WTC11 (cell line): ENCODE data around the gene MIGA1. TPM values are rescaled to one million over a fixed set of nuclear protein-coding genes. Genes with fewer than 3 reads are reported as not detected.

Experiments
- ATAC-seq: fragments of 200-7000 bp; cut with Tn5 transposase; 2 replicates; pipeline ENCODE4 v1.10.0; 2021; ENCODE audit warnings: mild to moderate bottlenecking, moderate library complexity
- CTCF ChIA-PET: fragments of 300-600 bp; sonication (Branson Sonifier 250); formaldehyde crosslinking; loops from one replicate; lab custom pipeline; 2021; ENCODE audit warnings: antibody characterized with exemption; lab: Charles Lee
- POLR2A ChIA-PET: fragments of 350-600 bp; sonication (Branson Sonifier 250); formaldehyde crosslinking; loops from one replicate; lab custom pipeline; 2021; ENCODE audit warnings: antibody characterized with exemption; lab: Charles Lee
- DNase-seq: peaks from one replicate; pipeline ENCODE4 v3.0.0; 2021; ENCODE audit warnings: low spot score
- H3K27ac Mint-ChIP-seq: 2 replicates; pipeline ENCODE4 v1.8.0; 2021; ENCODE audit warnings: mixed read lengths
- H3K27me3 Mint-ChIP-seq: 2 replicates; pipeline ENCODE4 v1.8.0; 2021; ENCODE audit warnings: low read depth, mild to moderate bottlenecking, moderate library complexity, mixed read lengths
- H3K36me3 Mint-ChIP-seq: 2 replicates; pipeline ENCODE4 v1.8.0; 2021; ENCODE audit warnings: mixed read lengths
- H3K4me1 Mint-ChIP-seq: 2 replicates; pipeline ENCODE4 v1.8.0; 2022; ENCODE audit warnings: mixed read lengths
- H3K4me3 Mint-ChIP-seq: 2 replicates; pipeline ENCODE4 v1.8.0; 2021; ENCODE audit warnings: mild to moderate bottlenecking, moderate library complexity, mixed read lengths
- H3K9me3 Mint-ChIP-seq: 2 replicates; pipeline ENCODE4 v1.8.0; 2021; ENCODE audit warnings: mixed read lengths
- AFF4 ChIP-seq: sonication (generic); formaldehyde crosslinking; IDR thresholded peaks from 2 replicates; pipeline ENCODE4 v1.8.1; 2023; ENCODE audit warnings: mild to moderate bottlenecking, missing genetic modification reagents, borderline replicate concordance
- ARID4B ChIP-seq: sonication (generic); formaldehyde crosslinking; IDR thresholded peaks from 2 replicates; pipeline ENCODE4 v1.8.0; 2023; ENCODE audit warnings: missing genetic modification reagents, mild to moderate bottlenecking, borderline replicate concordance
- ETV6 ChIP-seq: sonication (generic); formaldehyde crosslinking; IDR thresholded peaks from 2 replicates; pipeline ENCODE4 v1.8.1; 2022; ENCODE audit warnings: mild to moderate bottlenecking, missing genetic modification reagents
- HMGXB4 ChIP-seq: sonication (generic); formaldehyde crosslinking; IDR thresholded peaks from 2 replicates; pipeline ENCODE4 v1.8.1; 2023; ENCODE audit warnings: mild to moderate bottlenecking, moderate library complexity, missing genetic modification reagents
- NFE2L1 ChIP-seq: sonication (generic); formaldehyde crosslinking; IDR thresholded peaks from 2 replicates; pipeline ENCODE4 v1.8.1; 2023; ENCODE audit warnings: missing genetic modification reagents
- PRRX2 ChIP-seq: fragments of 250-450 bp; sonication (Bioruptor Pico); IDR thresholded peaks from 2 replicates; pipeline ENCODE4 v1.8.0; 2021; ENCODE audit warnings: mild to moderate bottlenecking
- SP1 ChIP-seq: sonication (generic); formaldehyde crosslinking; conservative IDR thresholded peaks from 2 replicates; pipeline ENCODE4 v1.8.1; 2022; ENCODE audit warnings: missing genetic modification reagents
- TCF7 ChIP-seq: sonication (generic); formaldehyde crosslinking; IDR thresholded peaks from 2 replicates; pipeline ENCODE4 v1.8.0; 2022; ENCODE audit warnings: mild to moderate bottlenecking, low read depth, missing genetic modification reagents, moderate library complexity
- ZNF219 ChIP-seq: sonication (generic); formaldehyde crosslinking; IDR thresholded peaks from 2 replicates; pipeline ENCODE4 v1.8.0; 2023; ENCODE audit warnings: missing genetic modification reagents, mild to moderate bottlenecking, borderline replicate concordance
- ZNF317 ChIP-seq: sonication (generic); formaldehyde crosslinking; IDR thresholded peaks from 2 replicates; pipeline ENCODE4 v1.8.1; 2023; ENCODE audit warnings: low read depth, mild to moderate bottlenecking, moderate library complexity, missing genetic modification reagents, borderline replicate concordance
- ZNF423 ChIP-seq: fragments of 250-450 bp; sonication (Bioruptor Pico); IDR thresholded peaks from 2 replicates; pipeline ENCODE4 v2.1.2; 2022; ENCODE audit warnings: mild to moderate bottlenecking, moderate library complexity
- total RNA-seq: library from RNA; stranded (reverse); gene quantifications from 3 replicates; pipeline ENCODE4 v1.2.3, GENCODE V29; 2021
- TF ChIP-seq, protein P1 (sequence below): fragments of 200-600 bp; IDR thresholded peaks from 2 replicates; pipeline ENCODE4 v1.8.0; 2022; ENCODE audit warnings: antibody characterized with exemption

Gene MIGA1
- total RNA-seq, 1 experiment from 2014 or later: 6.2 TPM

DNA sequence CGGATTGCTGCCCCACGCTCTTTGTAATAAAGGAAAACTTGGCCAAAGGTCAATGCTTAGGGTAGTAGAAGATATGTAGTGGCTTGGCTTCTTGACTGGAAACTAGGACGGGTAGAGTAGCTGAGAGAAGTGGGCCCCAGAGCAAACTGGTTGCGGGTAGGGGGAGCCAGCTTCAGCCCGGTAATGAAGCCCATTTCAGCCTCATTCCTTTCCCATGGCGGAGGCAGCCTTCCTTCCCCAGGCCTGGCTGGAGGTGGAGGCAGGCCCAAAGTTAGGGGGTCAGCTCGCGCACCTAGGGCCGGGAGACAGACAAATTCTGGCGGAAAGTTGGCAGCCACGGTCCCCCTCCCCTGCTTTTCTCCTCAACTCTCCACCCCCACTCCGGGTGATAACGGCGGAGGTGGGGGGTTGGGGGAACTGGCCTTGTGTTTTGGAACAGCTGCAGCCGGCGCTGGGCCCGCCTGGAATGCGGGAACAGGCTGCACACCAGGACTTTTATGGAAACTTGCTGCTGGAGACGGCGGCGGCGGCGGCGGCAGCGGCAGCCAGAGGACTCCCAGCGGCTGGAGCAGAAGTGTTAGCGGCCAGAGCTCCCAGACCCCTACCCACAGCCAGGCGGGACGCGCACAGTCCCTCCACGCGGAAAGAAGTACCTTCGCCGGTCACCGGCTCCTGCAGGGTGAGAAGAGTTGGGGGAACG lies 108.8 kb downstream of the MIGA1 start, which contains the start of gene NEXN (continued):
- TF ChIP-seq AFF4 (CRISPR knock-in tag) (no peak), SP1 (CRISPR knock-in tag) (peak; percentile 19; the same call in 1 of the 2 replicates)

DNA sequence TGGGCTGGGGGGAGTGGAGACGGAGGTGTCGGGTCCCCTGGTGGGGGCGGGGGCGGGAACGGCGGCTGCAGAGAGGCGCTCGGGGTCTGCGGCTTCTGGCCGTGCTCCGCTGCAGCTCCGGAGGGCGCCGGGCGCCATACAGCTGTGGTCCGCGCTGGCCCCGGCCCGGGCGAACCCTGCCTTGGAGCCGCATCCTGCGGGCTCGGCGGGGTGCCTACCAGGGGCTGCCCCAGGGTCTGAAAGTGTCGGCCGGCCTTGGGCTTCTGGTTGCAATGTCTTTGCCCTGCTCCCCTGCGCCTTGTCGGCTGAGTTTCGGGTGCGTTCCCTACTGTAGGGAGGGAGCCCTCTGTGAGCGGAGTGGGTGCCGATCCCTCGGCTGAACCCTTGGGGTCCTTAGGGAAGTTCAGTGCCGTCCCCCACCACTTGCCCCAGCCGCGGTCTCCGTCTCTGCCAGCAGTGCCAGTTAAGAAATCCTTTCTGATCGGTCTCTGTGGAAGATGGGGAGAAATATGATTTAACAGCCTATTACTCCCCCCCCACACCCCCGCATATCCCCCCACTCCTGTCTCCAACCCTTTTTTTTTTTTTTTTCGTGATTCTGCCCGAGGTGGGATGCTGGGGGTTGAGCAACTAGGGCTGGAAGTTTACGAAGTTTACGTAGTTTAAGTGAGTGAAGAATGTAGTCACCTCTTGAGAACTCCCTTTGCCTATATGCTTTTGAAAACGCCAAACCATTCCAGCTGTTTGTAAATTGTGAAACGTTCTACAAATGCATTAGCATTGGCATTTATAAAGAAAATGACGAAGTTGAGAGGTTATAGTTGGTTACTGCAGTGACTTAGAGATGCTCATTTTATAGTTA lies 109.6 kb downstream of the MIGA1 start:
- TF ChIP-seq ARID4B: 0 out of 2 replicates have a peak, but pooled peaks have one; percentile 7
- TF ChIP-seq ZNF423 (CRISPR knock-in tag): peak; percentile 55; the same call in 1 of the 2 replicates
- TF ChIP-seq HMGXB4 (CRISPR knock-in tag): 0 out of 2 replicates have a peak, but pooled peaks have one; percentile 25
- TF ChIP-seq ZNF219 (CRISPR knock-in tag): 0 out of 2 replicates have a peak, but pooled peaks have one; percentile 41
- 0 out of 2 replicates have a peak, but pooled peaks have one; percentile 18 for TF ChIP-seq NFE2L1 (CRISPR knock-in tag)
- no peak for TF ChIP-seq TCF7 (CRISPR knock-in tag)
- no peak for TF ChIP-seq ETV6
- TF ChIP-seq PRRX2 (CRISPR knock-in tag): no peak
- TF ChIP-seq ZNF317 (CRISPR knock-in tag): peak; percentile 74
- TF ChIP-seq, protein P1, sequence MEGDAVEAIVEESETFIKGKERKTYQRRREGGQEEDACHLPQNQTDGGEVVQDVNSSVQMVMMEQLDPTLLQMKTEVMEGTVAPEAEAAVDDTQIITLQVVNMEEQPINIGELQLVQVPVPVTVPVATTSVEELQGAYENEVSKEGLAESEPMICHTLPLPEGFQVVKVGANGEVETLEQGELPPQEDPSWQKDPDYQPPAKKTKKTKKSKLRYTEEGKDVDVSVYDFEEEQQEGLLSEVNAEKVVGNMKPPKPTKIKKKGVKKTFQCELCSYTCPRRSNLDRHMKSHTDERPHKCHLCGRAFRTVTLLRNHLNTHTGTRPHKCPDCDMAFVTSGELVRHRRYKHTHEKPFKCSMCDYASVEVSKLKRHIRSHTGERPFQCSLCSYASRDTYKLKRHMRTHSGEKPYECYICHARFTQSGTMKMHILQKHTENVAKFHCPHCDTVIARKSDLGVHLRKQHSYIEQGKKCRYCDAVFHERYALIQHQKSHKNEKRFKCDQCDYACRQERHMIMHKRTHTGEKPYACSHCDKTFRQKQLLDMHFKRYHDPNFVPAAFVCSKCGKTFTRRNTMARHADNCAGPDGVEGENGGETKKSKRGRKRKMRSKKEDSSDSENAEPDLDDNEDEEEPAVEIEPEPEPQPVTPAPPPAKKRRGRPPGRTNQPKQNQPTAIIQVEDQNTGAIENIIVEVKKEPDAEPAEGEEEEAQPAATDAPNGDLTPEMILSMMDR: no peak
- DNase-seq: peak; percentile 75
- ChIA-PET CTCF (interaction anchor here (1.4 to 1.7 kb wide), 3 partner anchors 11 to 91 kb away, joined by 3 to 10 read pairs (median 4); no protein-coding TSS in a partner anchor), POLR2A (interaction anchor here (1.3 to 1.4 kb wide), 2 partner anchors 90 to 109 kb away, joined by 7 to 8 read pairs; partner anchors contain the start of genes FUBP1 and MIGA1)
- Mint-ChIP-seq H3K9me3 (no peaks in the 10 kb centered on the region), H3K27me3 (peaks cover 2% of the 10 kb centered on the region; the same call in 1 of the 2 replicates), H3K4me3 (peak overlapping the region; percentile 91), H3K36me3 (no peaks in the 10 kb centered on the region; the same call in 1 of the 2 replicates), H3K4me1 (peaks cover 12% of the 10 kb centered on the region), H3K27ac (peak overlapping the region; percentile 87)
- ATAC-seq: peak; percentile 82
